Gastroesophageal sphincter (tissue), 4 donors: ENCODE measurements around the gene SLC10A6. TPM values are rescaled to one million over a fixed set of nuclear protein-coding genes. Genes with fewer than 3 reads are reported as not detected.

Experiments
- ATAC-seq: fragments of 150-250 bp; one replicate; pipeline ENCODE4 v1.9.1; 2016; ENCODE audit warnings: mild to moderate bottlenecking, moderate library complexity
- H3K27ac ChIP-seq, 4 donors: fragments of 200-600 bp; sonication (generic) in 3 of 4; 1 replicate in 3 of 4; 2 replicates in 1 of 4; pipeline ENCODE4 v1.5.1; 2016 to 2019
- H3K27me3 ChIP-seq: fragments of 200-600 bp; sonication (generic); one replicate; pipeline ENCODE4 v1.5.1; 2019
- H3K36me3 ChIP-seq, 2 donors: fragments of 200-600 bp; sonication (generic); one replicate each; pipeline ENCODE4 v1.5.1; 2019; ENCODE audit warnings: control low read depth in 1 of 2
- H3K4me1 ChIP-seq, 3 donors: fragments of 200-600 bp; sonication (generic); 1 replicate in 2 of 3; 2 replicates in 1 of 3; pipeline ENCODE4 v1.5.1; 2016 to 2019; ENCODE audit warnings: control low read depth in 2 of 3
- H3K4me3 ChIP-seq, 2 donors: fragments of 200-600 bp; sonication (generic); one replicate each; pipeline ENCODE4 v1.5.1; 2019; ENCODE audit warnings: mild to moderate bottlenecking in 1 of 2, moderate library complexity in 1 of 2
- H3K9me3 ChIP-seq, 3 donors: fragments of 200-600 bp; sonication (generic); one replicate each; pipeline ENCODE4 v1.5.1; 2017 to 2019; ENCODE audit warnings: control low read depth in 2 of 3
- CTCF ChIP-seq, 4 experiments: fragments of 200-600 bp in 2 of 4; fragments of 450-650 bp in 2 of 4; sonication (generic) in 1 of 4; IDR thresholded peaks; one replicate each; pipeline ENCODE4 v1.5.1; 2017 to 2019; ENCODE audit warnings: antibody characterized with exemption in 4 of 4, mild to moderate bottlenecking in 2 of 4, moderate library complexity in 2 of 4
- EP300 ChIP-seq: sonication (generic); formaldehyde crosslinking; IDR thresholded peaks from one replicate; pipeline ENCODE4 v1.6.1; 2017; ENCODE audit warnings: antibody characterized with exemption, mild to moderate bottlenecking
- POLR2A ChIP-seq, 2 donors: fragments of 450-650 bp; IDR thresholded peaks; one replicate each; pipeline ENCODE4 v1.6.1; 2017; ENCODE audit warnings: antibody characterized with exemption in 2 of 2, mild to moderate bottlenecking in 2 of 2, moderate library complexity in 1 of 2
- POLR2AphosphoS5 ChIP-seq: sonication (generic); formaldehyde crosslinking; IDR thresholded peaks from one replicate; pipeline ENCODE4 v1.6.1; 2017; ENCODE audit warnings: antibody characterized with exemption
- WGBS, 2 donors: methylation state at CpG; one replicate each; pipeline ENCODE4 v1.1.5; 2018; ENCODE audit warnings: low coverage in 1 of 2; 5-methylcytosine and 5-hydroxymethylcytosine counted together
- total RNA-seq, 4 donors: library from RNA; depleted of rRNA; stranded (reverse); fragments of >200 nt; gene quantifications; one replicate each; pipeline ENCODE4 v1.1.0, GENCODE V29; 2016

The SLC10A6 gene
- total RNA-seq, 4 donors from 2014 or later, result 0.35 to 3.3 (median 2.0) TPM

GRCh38 chr4:86809809-86810208 lies 39.4 kb downstream of the SLC10A6 start:
- ATAC-seq, result no peak
- Histone ChIP-seq H3K4me1 (no peaks in the 10 kb centered on the region), H3K27me3 (no peaks in the 10 kb centered on the region), H3K9me3 (no peaks in the 10 kb centered on the region), H3K4me3 (no peak overlapping the region), H3K27ac (no peak overlapping the region), H3K36me3 (peaks cover 0 to 77% of the 10 kb centered on the region in 2 donors)
- TF ChIP-seq POLR2A (IDR thresholded peaks at IDR 0.05), result no peak
- TF ChIP-seq POLR2AphosphoS5, result no peak
- no peak for TF ChIP-seq EP300
- TF ChIP-seq CTCF (IDR thresholded peaks at IDR 0.05), result no peak
- 86 to 91% methylated on average over 3 of the region's 3 CpGs for WGBS, 2 donors

GRCh38 chr4:86791126-86791525 lies 58.1 kb downstream of the SLC10A6 start:
- Histone ChIP-seq H3K27me3 (no peaks in the 10 kb centered on the region), H3K9me3 (no peaks in the 10 kb centered on the region), H3K4me1 (no peaks in the 10 kb centered on the region), H3K27ac (no peak overlapping the region), H3K36me3 (peaks cover 0 to 43% of the 10 kb centered on the region in 2 donors), H3K4me3 (no peak overlapping the region)
- TF ChIP-seq POLR2AphosphoS5 (no peak), POLR2A (IDR thresholded peaks at IDR 0.05) (no peak), CTCF (IDR thresholded peaks at IDR 0.05) (no peak), EP300 (no peak)
- WGBS, 2 donors, result 100% methylated on average over 1 of the region's 8 CpGs; no CpG with 5 or more reads in 1 of the 2 donors
- no peak for ATAC-seq

GRCh38 chr4:86788826-86789225 lies 60.4 kb downstream of the SLC10A6 start:
- H3K9me3 ChIP-seq, result no peaks in the 10 kb centered on the region
- WGBS, 2 donors, result 57 to 100% methylated on average over 2 of the region's 2 CpGs
- H3K36me3 ChIP-seq, result peaks cover 0 to 48% of the 10 kb centered on the region in 2 donors
- H3K27me3 ChIP-seq, result no peaks in the 10 kb centered on the region
- no peaks in the 10 kb centered on the region for H3K4me1 ChIP-seq
- no peak for ATAC-seq
- no peak for TF ChIP-seq EP300
- TF ChIP-seq POLR2AphosphoS5, result no peak
- no peak for TF ChIP-seq CTCF (IDR thresholded peaks at IDR 0.05)
- no peak for TF ChIP-seq POLR2A (IDR thresholded peaks at IDR 0.05)
- no peak overlapping the region for H3K27ac ChIP-seq
- no peak overlapping the region for H3K4me3 ChIP-seq

DNA sequence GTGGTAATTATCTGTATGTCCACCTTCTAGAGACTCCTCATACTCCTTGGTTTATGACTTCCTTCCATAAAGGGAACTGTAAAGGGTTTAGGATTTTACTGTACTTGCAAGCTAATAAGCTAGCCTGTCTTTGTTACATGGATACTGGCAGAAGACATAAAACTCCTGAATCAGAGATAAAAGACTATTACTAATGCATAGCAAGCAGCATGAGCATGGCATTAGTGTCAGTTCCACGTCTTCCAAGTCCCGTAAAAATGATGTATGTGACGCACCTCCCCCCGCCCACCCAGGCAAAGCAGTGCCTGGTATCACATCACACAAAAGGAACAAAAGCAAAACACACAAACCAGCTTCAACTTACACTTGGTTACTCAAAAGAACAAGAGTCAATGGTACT lies 71.0 kb downstream of the SLC10A6 start:
- H3K36me3 ChIP-seq, result peaks cover 0 to 57% of the 10 kb centered on the region in 2 donors
- H3K27ac ChIP-seq, result no peak overlapping the region
- H3K4me1 ChIP-seq, result no peaks in the 10 kb centered on the region
- 93 to 94% methylated on average over 3 of the region's 4 CpGs for WGBS, 2 donors
- no peaks in the 10 kb centered on the region for H3K9me3 ChIP-seq
- TF ChIP-seq POLR2A (IDR thresholded peaks at IDR 0.05) (no peak), POLR2AphosphoS5 (no peak), CTCF (IDR thresholded peaks at IDR 0.05) (no peak), EP300 (no peak)
- H3K4me3 ChIP-seq, result no peak overlapping the region
- no peak for ATAC-seq
- H3K27me3 ChIP-seq, result no peaks in the 10 kb centered on the region

GRCh38 chr4:86775061-86775460 lies 74.1 kb downstream of the SLC10A6 start:
- TF ChIP-seq POLR2A (IDR thresholded peaks at IDR 0.05), result no peak
- no peak overlapping the region for H3K27ac ChIP-seq
- no peak overlapping the region for H3K4me3 ChIP-seq
- no peak for ATAC-seq
- H3K27me3 ChIP-seq, result no peaks in the 10 kb centered on the region
- H3K4me1 ChIP-seq, result no peaks in the 10 kb centered on the region
- H3K9me3 ChIP-seq, result no peaks in the 10 kb centered on the region
- H3K36me3 ChIP-seq, result peaks cover 0 to 73% of the 10 kb centered on the region in 2 donors
- WGBS, 2 donors, result 72 to 84% methylated on average over 4 of the region's 4 CpGs

Other genes starting within 250 kb of the SLC10A6 start
- gene C4orf36, start 43.0 kb upstream of the SLC10A6 start, total RNA-seq, result not detected
- 10 to 100 TPM; 59.7 to 78.1 (median 65.9) TPM for gene AFF1, start 85.6 kb upstream of the SLC10A6 start, total RNA-seq